Caco-2 (cell line): ENCODE data around the gene UNC5B. TPM values are rescaled to one million over a fixed set of nuclear protein-coding genes. Genes with fewer than 3 reads are reported as not detected.

Source experiments
- BruUV-seq: library from RNA; stranded (reverse); fragments of 400-500 nt; replicated peaks from 2 replicates; lab custom pipeline; 2021; lab: Mats Ljungman, UMichigan
- CTCF ChIA-PET: fragments of 300-600 bp; sonication (Branson Sonifier 250); formaldehyde crosslinking; loops from one replicate; lab custom pipeline; 2022; ENCODE audit warnings: antibody characterized with exemption; lab: Charles Lee
- POLR2A ChIA-PET: fragments of 300-600 bp; sonication (Branson Sonifier 250); formaldehyde crosslinking; loops from one replicate; lab custom pipeline; 2022; ENCODE audit warnings: antibody characterized with exemption; lab: Charles Lee
- DNase-seq, 2 experiments: peaks; one replicate each; pipeline versions ENCODE4 v3.0.0 to v3.0.0-alpha.2; 2020 to 2022
- H3K27me3 ChIP-seq: replicated peaks from 2 replicates; pipeline ENCODE4 v1.6.0; 2011; ENCODE audit warnings: low read length; ENCODE audit not compliant: control insufficient read depth, insufficient read depth
- H3K36me3 ChIP-seq: 2 replicates; pipeline ENCODE4 v1.5.1; 2011; ENCODE audit warnings: low read length; ENCODE audit not compliant: control insufficient read depth, insufficient read depth
- H3K4me1 ChIP-seq: fragments of 250-450 bp; sonication (Bioruptor Pico); 2 replicates; pipeline ENCODE4 v1.5.1; 2020; ENCODE audit warnings: mild to moderate bottlenecking
- H3K4me3 ChIP-seq: 2 replicates; pipeline ENCODE4 v1.5.1; 2011; ENCODE audit warnings: low read depth, mild to moderate bottlenecking, control low read depth, low read length
- H3K9me3 ChIP-seq: fragments of 250-450 bp; sonication (Bioruptor Pico); 2 replicates; pipeline ENCODE4 v1.5.1; 2020; ENCODE audit warnings: mild to moderate bottlenecking, moderate library complexity
- H3K27ac Mint-ChIP-seq: one replicate; pipeline ENCODE4 v1.8.0; 2022; ENCODE audit warnings: mixed read lengths; ENCODE audit not compliant: unreplicated experiment
- H3K27me3 Mint-ChIP-seq: one replicate; pipeline ENCODE4 v1.8.0; 2022; ENCODE audit warnings: mixed read lengths; ENCODE audit not compliant: insufficient read depth, unreplicated experiment
- H3K36me3 Mint-ChIP-seq: one replicate; pipeline ENCODE4 v1.8.0; 2022; ENCODE audit warnings: mild to moderate bottlenecking, mixed read lengths; ENCODE audit not compliant: insufficient read depth, unreplicated experiment
- H3K4me1 Mint-ChIP-seq: one replicate; pipeline ENCODE4 v1.8.0; 2022; ENCODE audit warnings: low read depth, mixed read lengths; ENCODE audit not compliant: unreplicated experiment
- H3K4me3 Mint-ChIP-seq: one replicate; pipeline ENCODE4 v1.8.0; 2022; ENCODE audit warnings: mild to moderate bottlenecking, moderate library complexity, mixed read lengths; ENCODE audit not compliant: unreplicated experiment
- H3K9me3 Mint-ChIP-seq: one replicate; pipeline ENCODE4 v1.8.0; 2022; ENCODE audit warnings: mixed read lengths; ENCODE audit not compliant: unreplicated experiment
- CTCF ChIP-seq, 2 experiments: fragments of 200-600 bp in 1 of 2; IDR thresholded peaks; 1 replicate in 1 of 2; 2 replicates in 1 of 2; pipeline versions ENCODE4 v1.5.1 to v1.8.0; 2011 to 2022; ENCODE audit warnings: antibody characterized with exemption in 1 of 2, control low read depth in 1 of 2, inconsistent platforms in 1 of 2, low read depth in 1 of 2, low read length in 1 of 2, mild to moderate bottlenecking in 1 of 2, moderate library complexity in 1 of 2; ENCODE audit not compliant: insufficient read depth in 1 of 2, severe bottlenecking in 1 of 2, unreplicated experiment in 1 of 2
- intact Hi-C: fragments of 100-400 bp; cut with micrococcal nuclease; formaldehyde crosslinking; loops from one replicate; pipeline ENCODE4 v1.10.0; 2022; ENCODE audit not compliant: unreplicated experiment
- total RNA-seq: library from RNA; stranded (reverse); gene quantifications from 2 replicates; pipeline ENCODE4 v1.2.3, GENCODE V29; 2022

Gene UNC5B
- total RNA-seq, 1 experiment from 2014 or later: 22.4 TPM

DNA sequence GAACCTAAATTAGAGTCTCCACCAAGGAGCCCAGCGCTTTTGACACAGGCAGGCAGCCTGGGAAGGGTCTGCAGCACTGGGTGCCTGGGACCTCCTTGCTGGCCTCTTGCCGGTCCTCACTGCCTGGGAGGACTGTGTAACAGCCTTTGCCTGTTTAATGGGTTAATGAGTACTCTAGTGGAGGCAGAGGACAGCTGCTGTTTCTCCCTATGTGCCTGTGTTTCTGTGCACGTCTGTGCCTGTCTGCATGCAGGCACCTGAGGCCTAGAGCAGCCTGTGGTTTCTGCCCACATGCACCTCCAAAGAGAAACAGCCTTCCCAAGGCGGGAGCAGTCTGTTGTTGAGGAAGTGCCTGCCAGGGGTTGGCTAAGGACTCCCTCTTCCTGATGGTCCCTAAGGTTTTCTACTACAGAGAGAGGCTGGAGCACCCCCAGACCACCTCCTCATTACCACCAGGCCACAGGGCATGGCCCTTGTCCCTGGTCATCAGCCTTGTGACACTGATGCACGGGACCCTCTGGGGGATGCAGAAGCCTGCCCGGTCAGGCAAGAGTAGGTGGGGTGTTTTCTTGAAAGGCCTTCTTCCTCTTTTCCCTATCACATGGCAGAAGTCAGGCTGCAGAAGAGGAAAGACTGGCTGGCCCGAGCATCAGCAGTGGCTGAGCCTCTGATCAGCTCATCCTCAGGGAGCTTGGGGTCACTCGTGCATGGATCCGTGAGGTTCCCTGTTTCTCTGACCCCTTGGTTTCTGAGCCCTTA is 120.9 kb downstream of the UNC5B start:
- no peak for DNase-seq
- TF ChIP-seq CTCF (IDR thresholded peaks at IDR 0.05; ENCODE audit: insufficient read depth in 1 of 2, low read depth in 1 of 2, low read length in 1 of 2, severe bottlenecking in 1 of 2, unreplicated experiment in 1 of 2): no peak
- no peaks in the 10 kb centered on the region for H3K9me3 Mint-ChIP-seq
- Histone ChIP-seq H3K4me3 (no peak overlapping the region), H3K27me3 (no peaks in the 10 kb centered on the region), H3K9me3 (no peaks in the 10 kb centered on the region), H3K4me1 (peaks cover 52% of the 10 kb centered on the region), H3K36me3 (no peaks in the 10 kb centered on the region)
- no peak overlapping the region for H3K4me3 Mint-ChIP-seq
- peak overlapping the region; percentile 45 for H3K27ac Mint-ChIP-seq
- intact Hi-C loops: no loop called here
- peaks cover 36% of the 10 kb centered on the region for H3K4me1 Mint-ChIP-seq
- CTCF ChIA-PET: interaction anchor here (0.9 to 1.7 kb wide), 3 partner anchors 11 to 14 kb away, joined by 3 to 23 read pairs (median 6); partner anchors contain the start of gene SLC29A3
- H3K27me3 Mint-ChIP-seq: no peaks in the 10 kb centered on the region
- H3K36me3 Mint-ChIP-seq: no peaks in the 10 kb centered on the region
- POLR2A ChIA-PET: no interaction called here
- BruUV-seq: no TSS peak

GRCh38 chr10:71334221-71334791 is 121.9 kb downstream of the UNC5B start:
- Mint-ChIP-seq H3K4me1 (peaks cover 44% of the 10 kb centered on the region), H3K9me3 (no peaks in the 10 kb centered on the region), H3K36me3 (peaks cover 4% of the 10 kb centered on the region), H3K27ac (peak overlapping the region; percentile 45), H3K4me3 (no peak overlapping the region), H3K27me3 (no peaks in the 10 kb centered on the region)
- Histone ChIP-seq H3K9me3 (no peaks in the 10 kb centered on the region), H3K4me3 (no peak overlapping the region), H3K27me3 (no peaks in the 10 kb centered on the region), H3K4me1 (peaks cover 62% of the 10 kb centered on the region), H3K36me3 (no peaks in the 10 kb centered on the region; the same call in 1 of the 2 replicates)
- ChIA-PET CTCF (interaction anchor here (1.5 to 1.7 kb wide), 3 partner anchors 10 to 362 kb away, joined by 6 to 23 read pairs (median 6); partner anchors contain the start of gene SLC29A3), POLR2A (interaction anchor here (0.6 kb wide), 1 partner anchor 9 kb away, joined by 3 read pairs; no protein-coding TSS in a partner anchor)
- intact Hi-C loops: no loop called here
- peak in 1 of 2 experiments; percentile 56 for DNase-seq
- BruUV-seq: no TSS peak
- no peak for TF ChIP-seq CTCF (IDR thresholded peaks at IDR 0.05; ENCODE audit: insufficient read depth in 1 of 2, low read depth in 1 of 2, low read length in 1 of 2, severe bottlenecking in 1 of 2, unreplicated experiment in 1 of 2)

GRCh38 chr10:71335173-71335708 is 122.9 kb downstream of the UNC5B start:
- H3K4me1 Mint-ChIP-seq: peaks cover 52% of the 10 kb centered on the region
- intact Hi-C loops: no loop called here

More at GRCh38 chr10:71335173-71335708, 122.9 kb downstream of the UNC5B start:
- ChIA-PET POLR2A (interaction anchor here (0.7 kb wide), 1 partner anchor 8 kb away, joined by 4 read pairs; no protein-coding TSS in a partner anchor), CTCF (interaction anchor here (1.3 to 1.7 kb wide), 3 partner anchors 16 to 361 kb away, joined by 5 to 23 read pairs (median 6); partner anchors contain the start of gene SLC29A3)
- DNase-seq: no peak
- peaks cover 72% of the 10 kb centered on the region for H3K4me1 ChIP-seq
- Mint-ChIP-seq H3K36me3 (peaks cover 13% of the 10 kb centered on the region), H3K4me3 (no peak overlapping the region), H3K9me3 (no peaks in the 10 kb centered on the region), H3K27ac (peak overlapping the region; percentile 93), H3K27me3 (no peaks in the 10 kb centered on the region)
- H3K4me3 ChIP-seq: no peak overlapping the region
- no peak for TF ChIP-seq CTCF (IDR thresholded peaks at IDR 0.05; ENCODE audit: insufficient read depth in 1 of 2, low read depth in 1 of 2, low read length in 1 of 2, severe bottlenecking in 1 of 2, unreplicated experiment in 1 of 2)
- no TSS peak for BruUV-seq
- no peaks in the 10 kb centered on the region for H3K9me3 ChIP-seq
- no peaks in the 10 kb centered on the region; the same call in 1 of the 2 replicates for H3K36me3 ChIP-seq
- H3K27me3 ChIP-seq: no peaks in the 10 kb centered on the region
